Subcutaneous abdominal adipose tissue (tissue), 5 donors: ENCODE data around the gene MEPCE.

Experiments used
- H3K27ac ChIP-seq: one replicate; pipeline ENCODE4 v1.7.0; 2013; ENCODE audit warnings: low read depth, mild to moderate bottlenecking, inconsistent platforms, low read length, moderate library complexity
- H3K27me3 ChIP-seq, 5 donors: one replicate each; pipeline ENCODE4 v1.7.0; 2013; ENCODE audit warnings: low read length in 5 of 5, inconsistent platforms in 1 of 5; ENCODE audit not compliant: control insufficient read depth in 5 of 5, insufficient read depth in 4 of 5
- H3K36me3 ChIP-seq, 5 donors: one replicate each; pipeline ENCODE4 v1.7.0; 2013; ENCODE audit warnings: low read length in 5 of 5; ENCODE audit not compliant: control insufficient read depth in 5 of 5, insufficient read depth in 5 of 5
- H3K4me1 ChIP-seq, 5 donors: one replicate each; pipeline ENCODE4 v1.7.0; 2013; ENCODE audit warnings: low read length in 5 of 5, mild to moderate bottlenecking in 3 of 5, moderate library complexity in 1 of 5; ENCODE audit not compliant: control insufficient read depth in 5 of 5, insufficient read depth in 5 of 5
- H3K4me3 ChIP-seq, 5 donors: one replicate each; pipeline ENCODE4 v1.7.0; 2013; ENCODE audit warnings: low read length in 5 of 5, low read depth in 1 of 5
- H3K9ac ChIP-seq, 5 donors: one replicate each; pipeline ENCODE4 v1.7.0; 2013; ENCODE audit warnings: low read length in 5 of 5, mild to moderate bottlenecking in 4 of 5, moderate library complexity in 3 of 5
- H3K9me3 ChIP-seq, 5 donors: one replicate each; pipeline ENCODE4 v1.7.0; 2013; ENCODE audit warnings: low read length in 5 of 5; ENCODE audit not compliant: control insufficient read depth in 5 of 5
- donor health status: healthy.
- donor health status: healthy.
- donor health status: healthy.
- donor health status: healthy.
- donor health status: healthy.

The MEPCE gene

GRCh38 chr7:100481466-100481865, 51.8 kb downstream of the MEPCE start:
- H3K27ac ChIP-seq: no peak overlapping the region
- H3K9ac ChIP-seq: no peak overlapping the region
- no peaks in the 10 kb centered on the region for H3K9me3 ChIP-seq
- H3K4me1 ChIP-seq: peaks cover 7 to 47% (median 32%) of the 10 kb centered on the region in 5 donors
- H3K4me3 ChIP-seq: no peak overlapping the region
- no peaks in the 10 kb centered on the region for H3K27me3 ChIP-seq
- no peaks in the 10 kb centered on the region for H3K36me3 ChIP-seq

- no peaks in the 10 kb centered on the region for H3K9me3 ChIP-seq
- H3K36me3 ChIP-seq: no peaks in the 10 kb centered on the region
- H3K4me3 ChIP-seq: peak overlapping the region; percentile 44 to 73 (median 60)
- H3K27ac ChIP-seq: no peak overlapping the region
- H3K27me3 ChIP-seq: no peaks in the 10 kb centered on the region
- H3K9ac ChIP-seq: peak overlapping the region in 4 of 5 donors; percentile 30 to 75 (median 62)
- peaks cover 2 to 35% (median 20%) of the 10 kb centered on the region in 5 donors for H3K4me1 ChIP-seq
Measured at GRCh38 chr7:100482728-100483089, 53.1 kb downstream of the MEPCE start.

DNA sequence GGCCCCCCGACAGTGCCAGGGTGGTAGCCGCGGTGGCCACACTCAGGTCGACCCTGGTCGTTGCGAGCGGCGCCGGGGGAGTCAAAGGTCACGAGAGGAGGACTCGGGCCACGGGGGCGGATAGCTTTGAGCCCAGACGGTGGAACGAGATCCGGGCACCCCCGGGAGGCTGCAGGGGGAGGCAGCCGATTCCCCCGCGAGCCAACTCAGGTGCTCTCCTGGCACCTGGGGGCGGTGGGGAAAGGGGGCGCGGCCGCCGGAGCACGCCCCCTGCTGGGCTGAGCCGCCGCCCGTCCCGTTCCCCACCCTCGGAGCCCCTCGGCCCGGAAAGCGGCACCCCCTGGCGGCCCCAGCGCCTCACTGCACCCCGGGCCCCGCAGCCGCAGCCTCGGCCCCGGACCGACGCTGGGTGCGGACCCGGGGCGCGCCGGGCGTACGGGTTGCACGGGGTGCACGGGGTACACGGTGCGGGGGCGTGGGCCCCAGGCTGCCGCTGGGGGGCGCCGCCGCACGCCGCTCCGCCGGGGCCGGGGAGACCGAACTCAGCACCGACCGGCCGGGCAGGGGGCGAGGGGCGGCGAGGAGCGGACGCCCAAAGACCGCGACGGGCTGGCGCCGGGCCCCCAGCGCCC, 53.6 kb downstream of the MEPCE start:
- Histone ChIP-seq H3K4me1 (peaks cover 2 to 34% (median 20%) of the 10 kb centered on the region in 5 donors), H3K4me3 (peak overlapping the region in 4 of 5 donors; percentile 50 to 73 (median 66)), H3K9ac (peak overlapping the region in 4 of 5 donors; percentile 30 to 75 (median 62)), H3K9me3 (no peaks in the 10 kb centered on the region), H3K27ac (no peak overlapping the region), H3K27me3 (no peaks in the 10 kb centered on the region), H3K36me3 (no peaks in the 10 kb centered on the region)
